SK-N-SH treated with all-trans-retinoic acid at 6 μM for 48 hours (cell line): Measurements from ENCODE around the gene RNF2.

ENCODE experiments used
- ATAC-seq: fragments of 200-7000 bp; cut with Tn5 transposase; 3 replicates; pipeline ENCODE4 v1.9.1; 2020; ENCODE audit warnings: mild to moderate bottlenecking, moderate library complexity
- ARNTL ChIP-seq: fragments of 450-650 bp; formaldehyde crosslinking; IDR thresholded peaks from 2 replicates; pipeline ENCODE4 v1.5.0; 2020; ENCODE audit warnings: low read depth, mild to moderate bottlenecking, moderate library complexity, borderline replicate concordance
- CSDC2 ChIP-seq: fragments of 250-450 bp; sonication (Bioruptor Pico); IDR thresholded peaks from 2 replicates; pipeline ENCODE4 v1.5.0; 2020; ENCODE audit warnings: mild to moderate bottlenecking, moderate library complexity
- ESRRG ChIP-seq: fragments of 250-450 bp; sonication (Bioruptor Pico); IDR thresholded peaks from 2 replicates; pipeline ENCODE4 v1.6.1; 2021; ENCODE audit warnings: mild to moderate bottlenecking
- GLIS3 ChIP-seq: fragments of 250-450 bp; sonication (Bioruptor Pico); IDR thresholded peaks from 2 replicates; pipeline ENCODE4 v1.5.0; 2020; ENCODE audit warnings: mild to moderate bottlenecking, moderate library complexity
- ISL1 ChIP-seq: fragments of 250-450 bp; sonication (Bioruptor Pico); IDR thresholded peaks from 2 replicates; pipeline ENCODE4 v2.1.2; 2022; ENCODE audit warnings: mild to moderate bottlenecking, moderate library complexity
- PPARA ChIP-seq: fragments of 250-450 bp; sonication (Bioruptor Pico); IDR thresholded peaks from 2 replicates; pipeline ENCODE4 v1.5.0; 2020; ENCODE audit warnings: mild to moderate bottlenecking, borderline replicate concordance
- RARB ChIP-seq: fragments of 250-450 bp; sonication (Bioruptor Pico); IDR thresholded peaks from 2 replicates; pipeline ENCODE4 v1.8.0; 2021; ENCODE audit warnings: mild to moderate bottlenecking, moderate library complexity
- SNAI2 ChIP-seq: fragments of 250-450 bp; sonication (Bioruptor Pico); IDR thresholded peaks from 2 replicates; pipeline ENCODE4 v1.5.0; 2020; ENCODE audit warnings: mild to moderate bottlenecking, moderate library complexity
- TCF4 ChIP-seq: fragments of 250-450 bp; sonication (Bioruptor Pico); IDR thresholded peaks from 2 replicates; pipeline ENCODE4 v1.8.0; 2021; ENCODE audit warnings: mild to moderate bottlenecking, moderate library complexity, borderline replicate concordance
- TOX ChIP-seq: fragments of 250-450 bp; sonication (Bioruptor Pico); IDR thresholded peaks from 2 replicates; pipeline ENCODE4 v1.8.0; 2021; ENCODE audit warnings: mild to moderate bottlenecking, moderate library complexity, borderline replicate concordance
- ZFP3 ChIP-seq: fragments of 250-450 bp; sonication (Bioruptor Pico); IDR thresholded peaks from 2 replicates; pipeline ENCODE4 v1.5.0; 2020; ENCODE audit warnings: mild to moderate bottlenecking, moderate library complexity
- ZFP30 ChIP-seq: fragments of 450-650 bp; formaldehyde crosslinking; IDR thresholded peaks from 2 replicates; pipeline ENCODE4 v1.5.0; 2022; ENCODE audit warnings: mild to moderate bottlenecking, moderate library complexity
- ZNF565 ChIP-seq: fragments of 450-650 bp; formaldehyde crosslinking; conservative IDR thresholded peaks from 2 replicates; pipeline ENCODE4 v1.5.0; 2020; ENCODE audit warnings: low read depth, mild to moderate bottlenecking, moderate library complexity
- ZNF70 ChIP-seq: fragments of 450-650 bp; formaldehyde crosslinking; IDR thresholded peaks from 2 replicates; pipeline ENCODE4 v1.5.0; 2020; ENCODE audit warnings: mild to moderate bottlenecking, moderate library complexity
- ZNF8 ChIP-seq: fragments of 450-650 bp; formaldehyde crosslinking; IDR thresholded peaks from 2 replicates; pipeline ENCODE4 v1.5.0; 2020; ENCODE audit warnings: mild to moderate bottlenecking, moderate library complexity
- TF ChIP-seq, protein P1 (sequence below): fragments of 250-450 bp; sonication (Bioruptor Pico); IDR thresholded peaks from 2 replicates; pipeline ENCODE4 v1.8.0; 2020; ENCODE audit warnings: mild to moderate bottlenecking, moderate library complexity, borderline replicate concordance
- TF ChIP-seq, protein P2 (sequence below): fragments of 250-450 bp; sonication (Bioruptor Pico); IDR thresholded peaks from 2 replicates; pipeline ENCODE4 v1.5.1; 2021; ENCODE audit warnings: mild to moderate bottlenecking, moderate library complexity
- TF ChIP-seq, protein P3 (sequence below): fragments of 250-450 bp; sonication (Bioruptor Pico); IDR thresholded peaks from 2 replicates; pipeline ENCODE4 v1.5.1; 2020; ENCODE audit warnings: low read depth, mild to moderate bottlenecking, moderate library complexity
- TF ChIP-seq, protein P4 (sequence below): fragments of 250-450 bp; sonication (Bioruptor Pico); IDR thresholded peaks from 2 replicates; pipeline ENCODE4 v1.5.0; 2020; ENCODE audit warnings: mild to moderate bottlenecking, moderate library complexity
- TF ChIP-seq, protein P5 (sequence below): fragments of 250-450 bp; sonication (Bioruptor Pico); IDR thresholded peaks from 2 replicates; pipeline ENCODE4 v1.8.0; 2021; ENCODE audit warnings: low read depth, mild to moderate bottlenecking, moderate library complexity, borderline replicate concordance

The RNF2 gene

DNA sequence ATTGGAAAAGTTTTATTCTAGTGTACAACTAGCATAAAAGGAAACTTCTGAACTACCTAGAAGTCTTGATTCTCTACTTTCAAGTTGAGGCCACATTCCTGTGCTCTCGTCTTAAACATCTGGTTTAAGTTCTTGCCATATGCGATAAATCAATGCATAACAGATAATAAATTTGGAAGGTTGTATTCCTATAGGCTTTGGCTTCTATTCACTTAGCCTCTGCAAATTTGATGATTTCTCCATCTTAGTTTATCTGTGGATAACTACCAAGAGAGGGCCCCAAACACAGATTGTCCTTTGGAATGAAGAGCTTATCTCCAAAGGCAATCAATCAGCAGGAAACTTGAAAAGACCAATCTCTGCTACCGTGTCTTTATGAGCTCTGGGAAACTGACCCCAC is 11.7 kb upstream of the RNF2 start (continued):
- TF ChIP-seq, protein P1, sequence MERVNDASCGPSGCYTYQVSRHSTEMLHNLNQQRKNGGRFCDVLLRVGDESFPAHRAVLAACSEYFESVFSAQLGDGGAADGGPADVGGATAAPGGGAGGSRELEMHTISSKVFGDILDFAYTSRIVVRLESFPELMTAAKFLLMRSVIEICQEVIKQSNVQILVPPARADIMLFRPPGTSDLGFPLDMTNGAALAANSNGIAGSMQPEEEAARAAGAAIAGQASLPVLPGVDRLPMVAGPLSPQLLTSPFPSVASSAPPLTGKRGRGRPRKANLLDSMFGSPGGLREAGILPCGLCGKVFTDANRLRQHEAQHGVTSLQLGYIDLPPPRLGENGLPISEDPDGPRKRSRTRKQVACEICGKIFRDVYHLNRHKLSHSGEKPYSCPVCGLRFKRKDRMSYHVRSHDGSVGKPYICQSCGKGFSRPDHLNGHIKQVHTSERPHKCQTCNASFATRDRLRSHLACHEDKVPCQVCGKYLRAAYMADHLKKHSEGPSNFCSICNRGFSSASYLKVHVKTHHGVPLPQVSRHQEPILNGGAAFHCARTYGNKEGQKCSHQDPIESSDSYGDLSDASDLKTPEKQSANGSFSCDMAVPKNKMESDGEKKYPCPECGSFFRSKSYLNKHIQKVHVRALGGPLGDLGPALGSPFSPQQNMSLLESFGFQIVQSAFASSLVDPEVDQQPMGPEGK, result no peak
- no peak for TF ChIP-seq RARB
- TF ChIP-seq, all 23 proteins: peak for 0

DNA sequence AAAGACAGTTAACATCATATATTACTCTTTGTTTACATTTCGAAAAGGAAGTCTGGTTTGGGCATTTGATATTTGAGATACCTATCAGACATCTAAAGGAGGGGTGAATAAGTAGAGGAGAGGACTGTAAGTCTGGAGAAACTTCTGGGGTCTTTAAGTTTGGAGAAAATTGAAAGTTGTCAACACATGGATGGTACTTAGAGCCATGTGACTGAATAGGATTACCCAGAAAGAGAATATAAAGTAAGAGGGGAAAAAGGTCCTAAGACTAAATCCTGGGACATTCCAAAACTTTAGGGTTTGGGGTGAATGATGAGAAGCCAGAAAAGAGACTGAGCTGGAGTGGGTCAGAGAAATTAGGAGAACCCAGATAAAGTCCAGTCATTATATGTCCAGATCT is 10.1 kb upstream of the RNF2 start:
- ATAC-seq, result no peak

DNA sequence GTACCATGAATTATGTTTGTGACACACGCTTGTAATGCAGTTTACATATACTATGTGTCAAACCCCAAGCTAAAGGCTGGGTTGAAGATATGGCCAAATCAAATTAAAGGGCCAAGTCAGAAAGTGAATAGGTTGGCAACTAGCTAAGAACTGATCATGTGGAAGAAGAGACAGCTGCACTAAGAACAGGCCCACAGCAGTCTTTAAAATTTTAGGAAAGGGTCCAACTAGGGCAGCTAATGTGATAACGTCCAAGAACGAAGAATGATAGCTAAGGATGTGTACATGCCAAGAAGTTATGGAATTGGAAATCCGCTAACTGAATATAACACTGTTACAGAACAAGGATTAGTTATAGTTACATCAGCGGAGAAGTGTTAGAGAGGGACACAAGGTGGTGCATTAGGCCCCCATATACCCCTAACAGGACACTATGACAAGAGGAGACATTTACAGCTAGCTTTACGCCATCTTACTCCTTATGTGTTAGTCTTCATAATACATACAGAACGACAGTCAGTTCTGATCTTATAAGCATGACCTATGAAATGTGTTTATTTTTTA is 6.5 kb upstream of the RNF2 start:
- TF ChIP-seq ISL1, result no peak
- TF ChIP-seq, protein P2, sequence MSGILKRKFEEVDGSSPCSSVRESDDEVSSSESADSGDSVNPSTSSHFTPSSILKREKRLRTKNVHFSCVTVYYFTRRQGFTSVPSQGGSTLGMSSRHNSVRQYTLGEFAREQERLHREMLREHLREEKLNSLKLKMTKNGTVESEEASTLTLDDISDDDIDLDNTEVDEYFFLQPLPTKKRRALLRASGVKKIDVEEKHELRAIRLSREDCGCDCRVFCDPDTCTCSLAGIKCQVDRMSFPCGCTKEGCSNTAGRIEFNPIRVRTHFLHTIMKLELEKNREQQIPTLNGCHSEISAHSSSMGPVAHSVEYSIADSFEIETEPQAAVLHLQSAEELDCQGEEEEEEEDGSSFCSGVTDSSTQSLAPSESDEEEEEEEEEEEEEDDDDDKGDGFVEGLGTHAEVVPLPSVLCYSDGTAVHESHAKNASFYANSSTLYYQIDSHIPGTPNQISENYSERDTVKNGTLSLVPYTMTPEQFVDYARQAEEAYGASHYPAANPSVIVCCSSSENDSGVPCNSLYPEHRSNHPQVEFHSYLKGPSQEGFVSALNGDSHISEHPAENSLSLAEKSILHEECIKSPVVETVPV (CRISPR knock-in tag), result no peak
- TF ChIP-seq ARNTL (CRISPR knock-in tag), result no peak
- TF ChIP-seq ZFP3 (CRISPR knock-in tag), result no peak
- TF ChIP-seq, protein P3, sequence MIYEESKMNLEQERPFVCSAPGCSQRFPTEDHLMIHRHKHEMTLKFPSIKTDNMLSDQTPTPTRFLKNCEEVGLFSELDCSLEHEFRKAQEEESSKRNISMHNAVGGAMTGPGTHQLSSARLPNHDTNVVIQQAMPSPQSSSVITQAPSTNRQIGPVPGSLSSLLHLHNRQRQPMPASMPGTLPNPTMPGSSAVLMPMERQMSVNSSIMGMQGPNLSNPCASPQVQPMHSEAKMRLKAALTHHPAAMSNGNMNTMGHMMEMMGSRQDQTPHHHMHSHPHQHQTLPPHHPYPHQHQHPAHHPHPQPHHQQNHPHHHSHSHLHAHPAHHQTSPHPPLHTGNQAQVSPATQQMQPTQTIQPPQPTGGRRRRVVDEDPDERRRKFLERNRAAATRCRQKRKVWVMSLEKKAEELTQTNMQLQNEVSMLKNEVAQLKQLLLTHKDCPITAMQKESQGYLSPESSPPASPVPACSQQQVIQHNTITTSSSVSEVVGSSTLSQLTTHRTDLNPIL (CRISPR knock-in tag), result no peak
- no peak for TF ChIP-seq ZNF8 (CRISPR knock-in tag)
- no peak for ATAC-seq

More for the DNA sequence above, 10.1 kb upstream of the RNF2 start:
- TF ChIP-seq PPARA (no peak), ESRRG (no peak), ARNTL (CRISPR knock-in tag) (no peak), CSDC2 (CRISPR knock-in tag) (no peak), ZNF8 (CRISPR knock-in tag) (no peak), TOX (CRISPR knock-in tag) (no peak), ISL1 (no peak), ZFP30 (CRISPR knock-in tag) (no peak), ZFP3 (CRISPR knock-in tag) (no peak), GLIS3 (no peak), ZNF565 (CRISPR knock-in tag) (no peak), TCF4 (CRISPR knock-in tag) (no peak), RARB (no peak), ZNF70 (CRISPR knock-in tag) (no peak), SNAI2 (no peak)
- TF ChIP-seq, protein P2 (CRISPR knock-in tag), result no peak
- TF ChIP-seq, protein P3 (CRISPR knock-in tag), result no peak
- TF ChIP-seq, protein P4, sequence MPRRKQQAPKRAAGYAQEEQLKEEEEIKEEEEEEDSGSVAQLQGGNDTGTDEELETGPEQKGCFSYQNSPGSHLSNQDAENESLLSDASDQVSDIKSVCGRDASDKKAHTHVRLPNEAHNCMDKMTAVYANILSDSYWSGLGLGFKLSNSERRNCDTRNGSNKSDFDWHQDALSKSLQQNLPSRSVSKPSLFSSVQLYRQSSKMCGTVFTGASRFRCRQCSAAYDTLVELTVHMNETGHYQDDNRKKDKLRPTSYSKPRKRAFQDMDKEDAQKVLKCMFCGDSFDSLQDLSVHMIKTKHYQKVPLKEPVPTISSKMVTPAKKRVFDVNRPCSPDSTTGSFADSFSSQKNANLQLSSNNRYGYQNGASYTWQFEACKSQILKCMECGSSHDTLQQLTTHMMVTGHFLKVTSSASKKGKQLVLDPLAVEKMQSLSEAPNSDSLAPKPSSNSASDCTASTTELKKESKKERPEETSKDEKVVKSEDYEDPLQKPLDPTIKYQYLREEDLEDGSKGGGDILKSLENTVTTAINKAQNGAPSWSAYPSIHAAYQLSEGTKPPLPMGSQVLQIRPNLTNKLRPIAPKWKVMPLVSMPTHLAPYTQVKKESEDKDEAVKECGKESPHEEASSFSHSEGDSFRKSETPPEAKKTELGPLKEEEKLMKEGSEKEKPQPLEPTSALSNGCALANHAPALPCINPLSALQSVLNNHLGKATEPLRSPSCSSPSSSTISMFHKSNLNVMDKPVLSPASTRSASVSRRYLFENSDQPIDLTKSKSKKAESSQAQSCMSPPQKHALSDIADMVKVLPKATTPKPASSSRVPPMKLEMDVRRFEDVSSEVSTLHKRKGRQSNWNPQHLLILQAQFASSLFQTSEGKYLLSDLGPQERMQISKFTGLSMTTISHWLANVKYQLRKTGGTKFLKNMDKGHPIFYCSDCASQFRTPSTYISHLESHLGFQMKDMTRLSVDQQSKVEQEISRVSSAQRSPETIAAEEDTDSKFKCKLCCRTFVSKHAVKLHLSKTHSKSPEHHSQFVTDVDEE (CRISPR knock-in tag), result no peak
- TF ChIP-seq, protein P5, sequence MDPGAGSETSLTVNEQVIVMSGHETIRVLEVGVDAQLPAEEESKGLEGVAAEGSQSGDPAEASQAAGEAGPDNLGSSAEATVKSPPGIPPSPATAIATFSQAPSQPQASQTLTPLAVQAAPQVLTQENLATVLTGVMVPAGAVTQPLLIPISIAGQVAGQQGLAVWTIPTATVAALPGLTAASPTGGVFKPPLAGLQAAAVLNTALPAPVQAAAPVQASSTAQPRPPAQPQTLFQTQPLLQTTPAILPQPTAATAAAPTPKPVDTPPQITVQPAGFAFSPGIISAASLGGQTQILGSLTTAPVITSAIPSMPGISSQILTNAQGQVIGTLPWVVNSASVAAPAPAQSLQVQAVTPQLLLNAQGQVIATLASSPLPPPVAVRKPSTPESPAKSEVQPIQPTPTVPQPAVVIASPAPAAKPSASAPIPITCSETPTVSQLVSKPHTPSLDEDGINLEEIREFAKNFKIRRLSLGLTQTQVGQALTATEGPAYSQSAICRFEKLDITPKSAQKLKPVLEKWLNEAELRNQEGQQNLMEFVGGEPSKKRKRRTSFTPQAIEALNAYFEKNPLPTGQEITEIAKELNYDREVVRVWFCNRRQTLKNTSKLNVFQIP, result no peak
- TF ChIP-seq, protein P1, result no peak
- TF ChIP-seq, all 23 proteins: peak for 0
